H1 (cell line): ENCODE data around the gene CMKLR1. TPM values are rescaled to one million over a fixed set of nuclear protein-coding genes. Genes with fewer than 3 reads are reported as not detected.

Source experiments
- CTCF ChIA-PET: fragments of 300-600 bp; sonication (Branson Sonifier 250); formaldehyde crosslinking; loops from one replicate; lab custom pipeline; 2021; ENCODE audit not compliant: partially characterized antibody; lab: Charles Lee
- POLR2A ChIA-PET: fragments of 300-600 bp; sonication (Branson Sonifier 250); formaldehyde crosslinking; loops from one replicate; lab custom pipeline; 2021; ENCODE audit warnings: inconsistent platforms; ENCODE audit not compliant: partially characterized antibody; lab: Charles Lee
- DNase-seq, 2 experiments: peaks; one replicate each; pipeline versions ENCODE4 v3.0.0 to v3.0.0-alpha.2; 2010 to 2022; ENCODE audit warnings: low spot score in 2 of 2, low read depth in 1 of 2, mixed read lengths in 1 of 2
- FAIRE-seq: peaks from 2 replicates; lab custom pipeline; 2011; peaks lifted over from hg19 to GRCh38; lab: Jason Lieb, UNC
- H2AFZ ChIP-seq: 2 replicates; pipeline ENCODE4 v1.8.1; 2012; ENCODE audit warnings: low read length, inconsistent platforms
- H2AK5ac ChIP-seq: 2 replicates; pipeline ENCODE4 v1.6.1; 2013; ENCODE audit warnings: low read depth, low read length
- H2BK120ac ChIP-seq: replicated peaks from 2 replicates; pipeline ENCODE3; 2013; ENCODE audit warnings: low read depth, low read length, inconsistent platforms
- H2BK12ac ChIP-seq: 2 replicates; pipeline ENCODE4 v1.6.1; 2013; ENCODE audit warnings: low read depth, low read length
- H2BK15ac ChIP-seq: 2 replicates; pipeline ENCODE4 v1.6.1; 2013; ENCODE audit warnings: low read length
- H2BK20ac ChIP-seq: 2 replicates; pipeline ENCODE4 v1.6.1; 2013; ENCODE audit warnings: low read length
- H2BK5ac ChIP-seq: 2 replicates; pipeline ENCODE4 v1.6.1; 2013; ENCODE audit warnings: low read depth, low read length
- H3K14ac ChIP-seq: 2 replicates; pipeline ENCODE4 v1.6.1; 2013; ENCODE audit warnings: inconsistent platforms; ENCODE audit not compliant: insufficient read length
- H3K18ac ChIP-seq: 2 replicates; pipeline ENCODE4 v1.6.1; 2013; ENCODE audit warnings: low read length; ENCODE audit errors: extremely low read depth
- H3K23ac ChIP-seq: 2 replicates; pipeline ENCODE4 v1.6.1; 2013; ENCODE audit warnings: inconsistent platforms; ENCODE audit not compliant: insufficient read length
- H3K23me2 ChIP-seq: 2 replicates; pipeline ENCODE4 v1.6.1; 2013; ENCODE audit warnings: low read depth, low read length
- H3K27ac ChIP-seq: 2 replicates; pipeline ENCODE4 v1.6.1; 2011; ENCODE audit warnings: low read depth, low read length, inconsistent platforms
- H3K27me3 ChIP-seq, 4 experiments: replicated peaks in 1 of 4; 1 replicate in 1 of 4; 2 replicates in 3 of 4; pipeline versions ENCODE4 v1.6.1 to v1.8.1; 2011 to 2013; ENCODE audit warnings: low read length in 3 of 4, mild to moderate bottlenecking in 3 of 4, inconsistent platforms in 2 of 4, mixed read lengths in 2 of 4, moderate library complexity in 1 of 4; ENCODE audit not compliant: control insufficient read depth in 3 of 4, insufficient read depth in 3 of 4; ENCODE audit errors: extremely low read depth in 1 of 4
- H3K36me3 ChIP-seq, 4 experiments: 2 replicates each; pipeline versions ENCODE4 v1.6.1 to v1.8.1; 2011 to 2013; ENCODE audit warnings: mild to moderate bottlenecking in 4 of 4, low read length in 3 of 4, moderate library complexity in 2 of 4, control low read depth in 1 of 4, inconsistent platforms in 1 of 4; ENCODE audit not compliant: insufficient read depth in 4 of 4, control insufficient read depth in 2 of 4
- H3K4ac ChIP-seq: replicated peaks from 2 replicates; pipeline ENCODE3; 2013; ENCODE audit warnings: low read length, low read depth, mixed read lengths, inconsistent platforms; ENCODE audit not compliant: insufficient read length
- H3K4me1 ChIP-seq, 4 experiments: replicated peaks in 1 of 4; 1 replicate in 1 of 4; 2 replicates in 3 of 4; pipeline versions ENCODE4 v1.6.1 to v1.8.1; 2011 to 2013; ENCODE audit warnings: low read length in 3 of 4, inconsistent platforms in 2 of 4, mixed read lengths in 1 of 4; ENCODE audit not compliant: insufficient read depth in 4 of 4, control insufficient read depth in 3 of 4
- H3K4me2 ChIP-seq, 2 experiments: 2 replicates each; pipeline versions ENCODE4 v1.6.1 to v1.8.1; 2011 to 2013; ENCODE audit warnings: low read depth in 2 of 2, low read length in 2 of 2, control low read depth in 1 of 2, inconsistent platforms in 1 of 2, mild to moderate bottlenecking in 1 of 2; ENCODE audit not compliant: insufficient read depth in 1 of 2
- H3K4me3 ChIP-seq, 4 experiments: fragments of 200-600, 300-600 bp in 1 of 4; sonication (generic), shearing (Covaris generic), sonication (Bioruptor Twin) in 1 of 4; 2 replicates each; pipeline versions ENCODE4 v1.5.1 to v1.8.1; 2011 to 2016; ENCODE audit warnings: low read length in 4 of 4, low read depth in 3 of 4, control low read depth in 2 of 4, inconsistent platforms in 2 of 4, mild to moderate bottlenecking in 2 of 4, mixed read lengths in 1 of 4, moderate library complexity in 1 of 4; ENCODE audit not compliant: insufficient read depth in 2 of 4; ENCODE audit errors: extremely low read depth in 1 of 4
- H3K56ac ChIP-seq: replicated peaks from 2 replicates; pipeline ENCODE3; 2013; ENCODE audit warnings: low read depth, mild to moderate bottlenecking, mixed read lengths, low read length, inconsistent platforms; ENCODE audit not compliant: insufficient read length
- H3K79me1 ChIP-seq: 2 replicates; pipeline ENCODE4 v1.6.1; 2013; ENCODE audit warnings: low read depth, low read length, control low read depth
- H3K79me2 ChIP-seq, 2 experiments: 2 replicates each; pipeline versions ENCODE4 v1.6.1 to v1.8.1; 2012 to 2013; ENCODE audit warnings: low read length in 2 of 2, mild to moderate bottlenecking in 2 of 2, inconsistent platforms in 1 of 2; ENCODE audit not compliant: insufficient read depth in 2 of 2, control insufficient read depth in 1 of 2
- H3K9ac ChIP-seq, 4 experiments: replicated peaks in 1 of 4; 1 replicate in 1 of 4; 2 replicates in 3 of 4; pipeline versions ENCODE4 v1.6.1 to v1.8.1; 2011 to 2013; ENCODE audit warnings: low read depth in 3 of 4, low read length in 3 of 4, control low read depth in 2 of 4, mild to moderate bottlenecking in 2 of 4, moderate library complexity in 2 of 4, inconsistent platforms in 1 of 4; ENCODE audit errors: extremely low read depth in 1 of 4
- H3K9me3 ChIP-seq, 2 experiments: 2 replicates each; pipeline versions ENCODE4 v1.6.1 to v1.8.1; 2012 to 2013; ENCODE audit warnings: mild to moderate bottlenecking in 2 of 2, moderate library complexity in 2 of 2, control low read depth in 1 of 2, inconsistent platforms in 1 of 2, low read depth in 1 of 2, low read length in 1 of 2, mixed read lengths in 1 of 2; ENCODE audit not compliant: insufficient read depth in 2 of 2
- H4K20me1 ChIP-seq, 2 experiments: replicated peaks in 1 of 2; 2 replicates each; pipeline versions ENCODE3 to v1.8.1; 2011 to 2013; ENCODE audit warnings: inconsistent platforms in 2 of 2, low read length in 2 of 2, mild to moderate bottlenecking in 1 of 2; ENCODE audit not compliant: insufficient read depth in 2 of 2, control insufficient read depth in 1 of 2
- H4K5ac ChIP-seq: 2 replicates; pipeline ENCODE4 v1.6.1; 2013; ENCODE audit warnings: low read length, low read depth, mixed read lengths, inconsistent platforms; ENCODE audit not compliant: insufficient read length
- H4K8ac ChIP-seq: 2 replicates; pipeline ENCODE4 v1.8.0; 2013; ENCODE audit warnings: mild to moderate bottlenecking, moderate library complexity, low read length, inconsistent platforms; ENCODE audit not compliant: insufficient read depth; ENCODE audit errors: extremely low read depth
- H4K91ac ChIP-seq: replicated peaks from 2 replicates; pipeline ENCODE3; 2013; ENCODE audit warnings: low read length, mixed read lengths, inconsistent platforms; ENCODE audit not compliant: insufficient read length
- EZH2 ChIP-seq: fragments of 200-600 bp; sonication (generic); IDR thresholded peaks from 2 replicates; pipeline ENCODE4 v1.7.1; 2012; ENCODE audit warnings: low read depth, mild to moderate bottlenecking, moderate library complexity, low read length, inconsistent platforms; ENCODE audit not compliant: severe bottlenecking
- MAX ChIP-seq: IDR thresholded peaks from 2 replicates; pipeline ENCODE4 v1.6.1; 2012; ENCODE audit warnings: inconsistent platforms
- SP1 ChIP-seq: IDR thresholded peaks from 2 replicates; pipeline ENCODE4 v1.6.1; 2011; ENCODE audit warnings: low read depth, low read length
- WGBS, 2 experiments: shearing (Covaris generic) in 1 of 2; methylation state at CpG; one replicate each; pipeline versions ENCODE4 v1.1.6 to v1.1.7; 2013 to 2015; ENCODE audit warnings: low lambda C conversion rate in 2 of 2, mixed read lengths in 2 of 2, inconsistent platforms in 1 of 2, low coverage in 1 of 2, missing lambda C conversion rate in 1 of 2; ENCODE audit not compliant: insufficient replicate concordance in 2 of 2, insufficient coverage in 1 of 2, insufficient read length in 1 of 2; ENCODE audit errors: extremely low coverage in 1 of 2, missing lambda C conversion rate in 1 of 2; 5-methylcytosine and 5-hydroxymethylcytosine counted together
- polyA plus RNA-seq, 7 experiments: library from polyadenylated mRNA; depleted of rRNA in 3 of 7; stranded (reverse) in 5 of 7; unstranded in 2 of 7; fragments of >200 nt in 5 of 7; fragments of 200-250 nt in 2 of 7; gene quantifications; 1 replicate in 5 of 7; 2 replicates in 1 of 7; 4 replicates in 1 of 7; pipeline versions ENCODE4 v1.2.1 to v1.2.3, GENCODE V29; 2011 to 2013; ENCODE audit warnings: missing spikeins in 2 of 7, mixed read lengths in 2 of 7
- total RNA-seq: library from RNA; stranded (reverse); fragmentation: NEBNext Ultra II Directional; extraction: Animal tissue kit (Norgen Biotek cat#: 25700); gene quantifications from 2 replicates; pipeline ENCODE4 v1.2.1, GENCODE V29; 2021

CMKLR1 gene
- total and polyA plus RNA-seq, 2 of the 8 experiments (the other 6 are each of a cell fraction or from before 2014, with no cell fraction given) = 2.1 to 2.8 TPM

GRCh38 chr12:108257610-108258106, 81.5 kb downstream of the CMKLR1 start:
- H3K4me2 ChIP-seq = no peak overlapping the region
- TF ChIP-seq EZH2 (no peak), SP1 (no peak), MAX (no peak)

More at GRCh38 chr12:108257610-108258106, 81.5 kb downstream of the CMKLR1 start:
- no peak for DNase-seq
- H3K23ac ChIP-seq = no peak overlapping the region
- no peak overlapping the region for H2BK5ac ChIP-seq
- no peaks in the 10 kb centered on the region for H3K36me3 ChIP-seq
- H2BK15ac ChIP-seq = no peak overlapping the region
- H3K14ac ChIP-seq = no peak overlapping the region
- no peak overlapping the region for H2BK12ac ChIP-seq
- WGBS, 2 experiments = 84% methylated on average over 4 of the region's 4 CpGs; no CpG with 5 or more reads in 1 of the 2 experiments
- no peaks in the 10 kb centered on the region for H3K79me2 ChIP-seq
- no peak for FAIRE-seq
- ChIA-PET CTCF (interaction anchor here (0.6 to 1.9 kb wide), 5 partner anchors 14 to 236 kb away, joined by 3 to 6 read pairs (median 4); no protein-coding TSS in a partner anchor), POLR2A (no interaction called here)
- no peak overlapping the region for H3K27ac ChIP-seq
- no peaks in the 10 kb centered on the region for H3K27me3 ChIP-seq
- peaks cover 0 to 5% (median 3%) of the 10 kb centered on the region in 4 experiments; a peak in 3 of 7 replicates for H3K4me1 ChIP-seq
- H4K91ac ChIP-seq = no peak overlapping the region
- no peaks in the 10 kb centered on the region for H3K23me2 ChIP-seq
- no peak overlapping the region for H2BK20ac ChIP-seq
- no peak overlapping the region for H3K18ac ChIP-seq
- H4K20me1 ChIP-seq = no peaks in the 10 kb centered on the region
- no peak overlapping the region for H2BK120ac ChIP-seq
- H2AFZ ChIP-seq = no peak overlapping the region
- no peak overlapping the region for H4K8ac ChIP-seq
- no peak overlapping the region for H3K4me3 ChIP-seq
- no peak overlapping the region for H3K56ac ChIP-seq
- H3K9ac ChIP-seq = no peak overlapping the region
- H3K79me1 ChIP-seq = no peaks in the 10 kb centered on the region
- H4K5ac ChIP-seq = no peak overlapping the region
- no peak overlapping the region for H2AK5ac ChIP-seq
- H3K9me3 ChIP-seq = peaks cover 8 to 9% of the 10 kb centered on the region in 2 experiments
- no peak overlapping the region for H3K4ac ChIP-seq
